ENCODE results near the gene C21orf58.
"Not testable (repeated sequence)": the region's sequence is repeated elsewhere in the genome, so short reads cannot be mapped to it uniquely, and the experiment has no call there.

The C21orf58 gene

GRCh38 chr21:46323710-46324389, at the start of gene C21orf58, which contains the start of gene PCNT:
Gene C21orf58 (minus strand): TSS chr21:46323870. CDS start chr21:46322738, 1,132 bp downstream.
Gene PCNT (plus strand): TSS chr21:46324156. CDS start chr21:46324229, 73 bp downstream.
- DNase-seq (ENCODE audit: low spot score): peak; percentile 95

- not testable (repeated sequence) for DNase-seq (ENCODE audit: low spot score)
These were observed 49.3 kb upstream of the C21orf58 start for GRCh38 chr21:46372947-46373346.

GRCh38 chr21:46372014-46372485, 48.4 kb upstream of the C21orf58 start:
- no peak for DNase-seq (ENCODE audit: low spot score)

- no peak for DNase-seq (ENCODE audit: low spot score)
These were observed 47.7 kb upstream of the C21orf58 start for GRCh38 chr21:46371204-46372013.

GRCh38 chr21:46369520-46370235, 46.0 kb upstream of the C21orf58 start:
- no peak for DNase-seq (ENCODE audit: low spot score)

- DNase-seq (ENCODE audit: low spot score): no peak
These were observed 45.0 kb upstream of the C21orf58 start for GRCh38 chr21:46368533-46369285.

GRCh38 chr21:46366966-46367365, 43.3 kb upstream of the C21orf58 start:
- no peak for DNase-seq (ENCODE audit: low spot score)

- DNase-seq (ENCODE audit: low spot score): no peak
These were observed 42.9 kb upstream of the C21orf58 start for GRCh38 chr21:46366561-46366960.

- no peak for DNase-seq (ENCODE audit: low spot score)
These were observed 42.4 kb upstream of the C21orf58 start for GRCh38 chr21:46366091-46366490.

GRCh38 chr21:46363698-46364097, 40.0 kb upstream of the C21orf58 start:
- DNase-seq (ENCODE audit: low spot score): no peak

- DNase-seq (ENCODE audit: low spot score): no peak
These were observed 39.3 kb upstream of the C21orf58 start for GRCh38 chr21:46362946-46363345.

- DNase-seq (ENCODE audit: low spot score): no peak
These were observed 38.3 kb upstream of the C21orf58 start for GRCh38 chr21:46361935-46362334.

GRCh38 chr21:46361176-46361575, 37.5 kb upstream of the C21orf58 start:
- no peak for DNase-seq (ENCODE audit: low spot score)

- DNase-seq (ENCODE audit: low spot score): no peak
These were observed 34.2 kb upstream of the C21orf58 start for GRCh38 chr21:46357684-46358425.

GRCh38 chr21:46357335-46357604, 33.6 kb upstream of the C21orf58 start:
- no peak for DNase-seq (ENCODE audit: low spot score)

GRCh38 chr21:46356494-46357334, 33.0 kb upstream of the C21orf58 start:
- DNase-seq (ENCODE audit: low spot score): no peak

GRCh38 chr21:46356005-46356338, 32.3 kb upstream of the C21orf58 start:
- no peak for DNase-seq (ENCODE audit: low spot score)

GRCh38 chr21:46355161-46356004, 31.7 kb upstream of the C21orf58 start:
- no peak for DNase-seq (ENCODE audit: low spot score)

GRCh38 chr21:46354518-46354917, 30.8 kb upstream of the C21orf58 start:
- DNase-seq (ENCODE audit: low spot score): no peak

GRCh38 chr21:46354046-46354445, 30.4 kb upstream of the C21orf58 start:
- no peak for DNase-seq (ENCODE audit: low spot score)
